ENCODE measurements around the gene SPG7. TPM values are rescaled to one million over a fixed set of nuclear protein-coding genes. Genes with fewer than 3 reads are reported as not detected.

SPG7 gene
- total and polyA plus RNA-seq, 11 donors, result 84.0 to 168 (median 95.9) TPM

- no peak for DNase-seq
- no peak for ATAC-seq
- intact Hi-C loops (cut with DNase I), result loop anchor here in 7 of 10 donors (1.0 to 10.0 kb wide), 10 partner anchors 38 to 158 kb away; no protein-coding TSS in a partner anchor
These were observed 18.2 kb upstream of the SPG7 start for GRCh38 chr16:89489898-89490438.

GRCh38 chr16:89490439-89491237 is 17.6 kb upstream of the SPG7 start, which contains the start of gene ANKRD11:
Gene ANKRD11 (minus strand): TSS chr16:89490561. CDS start chr16:89317019, 173,542 bp downstream.
- TF ChIP-seq CTCF (IDR thresholded peaks at IDR 0.05), result peak in 1 of 12 donors; percentile 7
- TF ChIP-seq POLR2A (IDR thresholded peaks at IDR 0.05), result peak; percentile 63 to 85
- ATAC-seq (peak; percentile 96 to 100 (median 99)), DNase-seq (peak; percentile 99 to 100 (median 99))
- WGBS, 4 donors, result 0 to 1% (median 1%) methylated on average over 41 to 96 of the region's 96 CpGs
- Histone ChIP-seq H3K36me3 (peaks cover 0 to 10% (median 0%) of the 10 kb centered on the region in 9 donors), H3K27ac (peak within 1 kb of the TSS; percentile 92 to 98 (median 95)), H3K4me1 (peaks cover 4 to 49% (median 42%) of the 10 kb centered on the region in 12 donors), H3K27me3 (no peaks in the 10 kb centered on the region), H3K4me3 (peak within 1 kb of the TSS; percentile 73 to 100 (median 89)), H3K9me3 (no peaks in the 10 kb centered on the region)
- intact Hi-C loops (cut with DNase I), result loop anchor here in 2 of 10 donors (1.0 to 5.0 kb wide), 2 partner anchors 157 to 158 kb away; no protein-coding TSS in a partner anchor

More at GRCh38 chr16:89489898-89490438, 18.2 kb upstream of the SPG7 start:
- H3K9me3 ChIP-seq, result no peaks in the 10 kb centered on the region
- no peaks in the 10 kb centered on the region for H3K27me3 ChIP-seq
- no peak for TF ChIP-seq POLR2A (IDR thresholded peaks at IDR 0.05)
- peaks cover 4 to 56% (median 47%) of the 10 kb centered on the region in 12 donors for H3K4me1 ChIP-seq
- H3K36me3 ChIP-seq, result peaks cover 0 to 10% (median 0%) of the 10 kb centered on the region in 9 donors
- peak overlapping the region; percentile 56 to 100 (median 88) for H3K4me3 ChIP-seq
- peak overlapping the region; percentile 85 to 98 (median 94) for H3K27ac ChIP-seq
- 0 to 1% (median 0%) methylated on average over 1 to 81 of the region's 81 CpGs; no CpG with 5 or more reads in 1 of the 4 donors for WGBS, 4 donors

GRCh38 chr16:89491238-89491869 is 16.8 kb upstream of the SPG7 start:
- DNase-seq (no peak), ATAC-seq (no peak)
- WGBS, 4 donors, result 4 to 5% (median 5%) methylated on average over 22 of the region's 22 CpGs
- H3K9me3 ChIP-seq, result no peaks in the 10 kb centered on the region
- peak in 1 of 12 donors; percentile 15 for TF ChIP-seq CTCF (IDR thresholded peaks at IDR 0.05)
- no peak for TF ChIP-seq POLR2A (IDR thresholded peaks at IDR 0.05)
- peaks cover 4 to 42% (median 34%) of the 10 kb centered on the region in 12 donors for H3K4me1 ChIP-seq
- H3K27ac ChIP-seq, result peak overlapping the region; percentile 57 to 97 (median 93)
- intact Hi-C loops (cut with DNase I), result loop anchor here in 1 of 10 donors (5.0 kb wide), 1 partner anchor 159 kb away; no protein-coding TSS in a partner anchor
- H3K27me3 ChIP-seq, result no peaks in the 10 kb centered on the region
- H3K36me3 ChIP-seq, result peaks cover 0 to 10% (median 0%) of the 10 kb centered on the region in 9 donors
- peak overlapping the region; percentile 59 to 100 (median 87) for H3K4me3 ChIP-seq

- peak overlapping the region in 8 of 12 donors; percentile 73 to 100 (median 92) for H3K4me3 ChIP-seq
- peaks cover 4 to 35% (median 31%) of the 10 kb centered on the region in 12 donors for H3K4me1 ChIP-seq
- H3K27ac ChIP-seq, result peak overlapping the region in 8 of 12 donors; percentile 81 to 97 (median 94)
- peaks cover 0 to 7% (median 0%) of the 10 kb centered on the region in 9 donors for H3K36me3 ChIP-seq
- 85 to 87% (median 86%) methylated on average over 24 of the region's 24 CpGs for WGBS, 4 donors
- intact Hi-C loops (cut with DNase I), result loop anchor here in 1 of 10 donors (5.0 kb wide), 1 partner anchor 160 kb away; no protein-coding TSS in a partner anchor
- no peaks in the 10 kb centered on the region for H3K27me3 ChIP-seq
- DNase-seq (peak in 1 of 5 donors; percentile 26), ATAC-seq (no peak)
- TF ChIP-seq CTCF (IDR thresholded peaks at IDR 0.05) (no peak), POLR2A (IDR thresholded peaks at IDR 0.05) (no peak)
- no peaks in the 10 kb centered on the region for H3K9me3 ChIP-seq
These were observed 16.1 kb upstream of the SPG7 start for GRCh38 chr16:89491974-89492687.

Measured in heart left ventricle (tissue), 16 donors.